H1 (cell line): Measurements from ENCODE around the gene SLC7A11.

Experiments
- BCL11A ChIP-seq, 2 experiments: IDR thresholded peaks; one replicate each; pipeline ENCODE4 v1.6.1; 2011; ENCODE audit warnings: low read depth in 2 of 2, low read length in 2 of 2, mild to moderate bottlenecking in 2 of 2
- CBX5 ChIP-seq: fragments of 300-800, 300-1000 bp; sonication (generic); IDR thresholded peaks from 2 replicates; pipeline ENCODE4 v1.7.1; 2016; ENCODE audit warnings: antibody characterized with exemption, low read length, low read depth
- CHD2 ChIP-seq: IDR thresholded peaks from 2 replicates; pipeline ENCODE4 v1.6.1; 2012; ENCODE audit warnings: low read length, improper control_type of control experiment
- HDAC2 ChIP-seq, 2 experiments: fragments of 300-600 bp in 1 of 2; sonication (generic) in 1 of 2; IDR thresholded peaks; 2 replicates each; pipeline ENCODE4 v1.6.1; 2011 to 2012; ENCODE audit warnings: low read depth in 2 of 2, low read length in 2 of 2, mild to moderate bottlenecking in 2 of 2, moderate library complexity in 2 of 2, borderline replicate concordance in 1 of 2, inconsistent platforms in 1 of 2
- HDAC6 ChIP-seq: IDR thresholded peaks from one replicate; pipeline ENCODE4 v1.7.1; 2012; ENCODE audit warnings: low read depth, mild to moderate bottlenecking, inconsistent platforms, low read length, moderate library complexity
- POLR2A ChIP-seq, 2 experiments: IDR thresholded peaks; 1 replicate in 1 of 2; 2 replicates in 1 of 2; pipeline ENCODE4 v1.6.1; 2011; ENCODE audit warnings: low read depth in 2 of 2, low read length in 2 of 2, mild to moderate bottlenecking in 2 of 2; ENCODE audit errors: control extremely low read depth in 1 of 2
- POLR2AphosphoS5 ChIP-seq: IDR thresholded peaks from 2 replicates; pipeline ENCODE4 v1.6.1; 2011; ENCODE audit warnings: low read depth, low read length
- SIN3A ChIP-seq, 2 experiments: IDR thresholded peaks in 1 of 2; conservative IDR thresholded peaks in 1 of 2; 2 replicates each; pipeline ENCODE4 v1.6.1; 2011 to 2012; ENCODE audit warnings: low read length in 2 of 2, improper control_type of control experiment in 1 of 2, low read depth in 1 of 2, mild to moderate bottlenecking in 1 of 2
- YY1 ChIP-seq: IDR thresholded peaks from 2 replicates; pipeline ENCODE4 v1.6.1; 2011; ENCODE audit warnings: low read depth, mild to moderate bottlenecking, low read length
- ZNF274 ChIP-seq: IDR thresholded peaks from 2 replicates; pipeline ENCODE4 v1.7.0; 2012; ENCODE audit warnings: low read length, borderline replicate concordance; ENCODE audit errors: extremely low read depth
- TF ChIP-seq, protein P1 (sequence below): IDR thresholded peaks from 2 replicates; pipeline ENCODE4 v1.6.1; 2012; ENCODE audit warnings: low read length, inconsistent platforms
- TF ChIP-seq, protein P2 (sequence below), 3 experiments: IDR thresholded peaks; 1 replicate in 2 of 3; 2 replicates in 1 of 3; pipeline versions ENCODE4 v1.5.1 to v1.6.1; 2011; ENCODE audit warnings: low read length in 3 of 3, mild to moderate bottlenecking in 3 of 3, inconsistent platforms in 2 of 3, low read depth in 1 of 3, moderate library complexity in 1 of 3; ENCODE audit not compliant: insufficient read depth in 1 of 3; ENCODE audit errors: control extremely low read depth in 1 of 3

DNA sequence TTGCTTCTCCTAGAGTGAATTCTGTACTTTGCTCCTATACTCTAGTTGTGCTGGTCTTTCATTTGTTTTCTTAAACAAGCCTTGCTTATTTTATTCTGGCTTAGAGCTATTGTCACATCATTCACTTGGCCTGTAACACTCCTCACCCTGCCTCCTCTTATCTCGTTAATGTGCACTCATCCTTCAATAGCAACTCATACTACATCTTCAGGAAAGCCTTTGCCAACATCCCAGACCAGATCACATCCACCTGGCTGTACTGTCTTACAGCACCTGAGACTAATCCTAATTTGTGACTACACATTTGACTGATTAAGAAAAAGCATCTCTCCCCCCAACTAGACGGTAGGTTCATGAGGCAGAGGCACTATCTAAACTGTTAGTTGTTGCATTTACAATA is 80.8 kb downstream of the SLC7A11 start:
- TF ChIP-seq CHD2 (no peak), ZNF274 (no peak), BCL11A (IDR thresholded peaks at IDR 0.05; ENCODE audit: low read depth in 2 of 2, low read length in 2 of 2) (no peak), HDAC6 (no peak), YY1 (no peak), HDAC2 (IDR thresholded peaks at IDR 0.05; ENCODE audit: borderline replicate concordance in 1 of 2, low read depth in 2 of 2, low read length in 2 of 2) (no peak), CBX5 (no peak), SIN3A (conservative IDR thresholded peaks at IDR 0.05 in 1 of 2, IDR thresholded peaks at IDR 0.05 in 1 of 2; ENCODE audit: low read depth in 1 of 2, low read length in 2 of 2) (no peak), POLR2AphosphoS5 (no peak), POLR2A (IDR thresholded peaks at IDR 0.05; ENCODE audit: control extremely low read depth in 1 of 2, low read depth in 2 of 2, low read length in 2 of 2) (no peak)
- TF ChIP-seq, protein P1, sequence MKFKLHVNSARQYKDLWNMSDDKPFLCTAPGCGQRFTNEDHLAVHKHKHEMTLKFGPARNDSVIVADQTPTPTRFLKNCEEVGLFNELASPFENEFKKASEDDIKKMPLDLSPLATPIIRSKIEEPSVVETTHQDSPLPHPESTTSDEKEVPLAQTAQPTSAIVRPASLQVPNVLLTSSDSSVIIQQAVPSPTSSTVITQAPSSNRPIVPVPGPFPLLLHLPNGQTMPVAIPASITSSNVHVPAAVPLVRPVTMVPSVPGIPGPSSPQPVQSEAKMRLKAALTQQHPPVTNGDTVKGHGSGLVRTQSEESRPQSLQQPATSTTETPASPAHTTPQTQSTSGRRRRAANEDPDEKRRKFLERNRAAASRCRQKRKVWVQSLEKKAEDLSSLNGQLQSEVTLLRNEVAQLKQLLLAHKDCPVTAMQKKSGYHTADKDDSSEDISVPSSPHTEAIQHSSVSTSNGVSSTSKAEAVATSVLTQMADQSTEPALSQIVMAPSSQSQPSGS: no peak
- TF ChIP-seq, protein P2, sequence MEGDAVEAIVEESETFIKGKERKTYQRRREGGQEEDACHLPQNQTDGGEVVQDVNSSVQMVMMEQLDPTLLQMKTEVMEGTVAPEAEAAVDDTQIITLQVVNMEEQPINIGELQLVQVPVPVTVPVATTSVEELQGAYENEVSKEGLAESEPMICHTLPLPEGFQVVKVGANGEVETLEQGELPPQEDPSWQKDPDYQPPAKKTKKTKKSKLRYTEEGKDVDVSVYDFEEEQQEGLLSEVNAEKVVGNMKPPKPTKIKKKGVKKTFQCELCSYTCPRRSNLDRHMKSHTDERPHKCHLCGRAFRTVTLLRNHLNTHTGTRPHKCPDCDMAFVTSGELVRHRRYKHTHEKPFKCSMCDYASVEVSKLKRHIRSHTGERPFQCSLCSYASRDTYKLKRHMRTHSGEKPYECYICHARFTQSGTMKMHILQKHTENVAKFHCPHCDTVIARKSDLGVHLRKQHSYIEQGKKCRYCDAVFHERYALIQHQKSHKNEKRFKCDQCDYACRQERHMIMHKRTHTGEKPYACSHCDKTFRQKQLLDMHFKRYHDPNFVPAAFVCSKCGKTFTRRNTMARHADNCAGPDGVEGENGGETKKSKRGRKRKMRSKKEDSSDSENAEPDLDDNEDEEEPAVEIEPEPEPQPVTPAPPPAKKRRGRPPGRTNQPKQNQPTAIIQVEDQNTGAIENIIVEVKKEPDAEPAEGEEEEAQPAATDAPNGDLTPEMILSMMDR (IDR thresholded peaks at IDR 0.05; ENCODE audit: control extremely low read depth in 1 of 3, insufficient read depth in 1 of 3, low read depth in 1 of 3, low read length in 3 of 3): no peak
